ENCODE data around the gene RBM27.

The RBM27 gene, protein sequence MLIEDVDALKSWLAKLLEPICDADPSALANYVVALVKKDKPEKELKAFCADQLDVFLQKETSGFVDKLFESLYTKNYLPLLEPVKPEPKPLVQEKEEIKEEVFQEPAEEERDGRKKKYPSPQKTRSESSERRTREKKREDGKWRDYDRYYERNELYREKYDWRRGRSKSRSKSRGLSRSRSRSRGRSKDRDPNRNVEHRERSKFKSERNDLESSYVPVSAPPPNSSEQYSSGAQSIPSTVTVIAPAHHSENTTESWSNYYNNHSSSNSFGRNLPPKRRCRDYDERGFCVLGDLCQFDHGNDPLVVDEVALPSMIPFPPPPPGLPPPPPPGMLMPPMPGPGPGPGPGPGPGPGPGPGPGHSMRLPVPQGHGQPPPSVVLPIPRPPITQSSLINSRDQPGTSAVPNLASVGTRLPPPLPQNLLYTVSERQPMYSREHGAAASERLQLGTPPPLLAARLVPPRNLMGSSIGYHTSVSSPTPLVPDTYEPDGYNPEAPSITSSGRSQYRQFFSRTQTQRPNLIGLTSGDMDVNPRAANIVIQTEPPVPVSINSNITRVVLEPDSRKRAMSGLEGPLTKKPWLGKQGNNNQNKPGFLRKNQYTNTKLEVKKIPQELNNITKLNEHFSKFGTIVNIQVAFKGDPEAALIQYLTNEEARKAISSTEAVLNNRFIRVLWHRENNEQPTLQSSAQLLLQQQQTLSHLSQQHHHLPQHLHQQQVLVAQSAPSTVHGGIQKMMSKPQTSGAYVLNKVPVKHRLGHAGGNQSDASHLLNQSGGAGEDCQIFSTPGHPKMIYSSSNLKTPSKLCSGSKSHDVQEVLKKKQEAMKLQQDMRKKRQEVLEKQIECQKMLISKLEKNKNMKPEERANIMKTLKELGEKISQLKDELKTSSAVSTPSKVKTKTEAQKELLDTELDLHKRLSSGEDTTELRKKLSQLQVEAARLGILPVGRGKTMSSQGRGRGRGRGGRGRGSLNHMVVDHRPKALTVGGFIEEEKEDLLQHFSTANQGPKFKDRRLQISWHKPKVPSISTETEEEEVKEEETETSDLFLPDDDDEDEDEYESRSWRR

DNA sequence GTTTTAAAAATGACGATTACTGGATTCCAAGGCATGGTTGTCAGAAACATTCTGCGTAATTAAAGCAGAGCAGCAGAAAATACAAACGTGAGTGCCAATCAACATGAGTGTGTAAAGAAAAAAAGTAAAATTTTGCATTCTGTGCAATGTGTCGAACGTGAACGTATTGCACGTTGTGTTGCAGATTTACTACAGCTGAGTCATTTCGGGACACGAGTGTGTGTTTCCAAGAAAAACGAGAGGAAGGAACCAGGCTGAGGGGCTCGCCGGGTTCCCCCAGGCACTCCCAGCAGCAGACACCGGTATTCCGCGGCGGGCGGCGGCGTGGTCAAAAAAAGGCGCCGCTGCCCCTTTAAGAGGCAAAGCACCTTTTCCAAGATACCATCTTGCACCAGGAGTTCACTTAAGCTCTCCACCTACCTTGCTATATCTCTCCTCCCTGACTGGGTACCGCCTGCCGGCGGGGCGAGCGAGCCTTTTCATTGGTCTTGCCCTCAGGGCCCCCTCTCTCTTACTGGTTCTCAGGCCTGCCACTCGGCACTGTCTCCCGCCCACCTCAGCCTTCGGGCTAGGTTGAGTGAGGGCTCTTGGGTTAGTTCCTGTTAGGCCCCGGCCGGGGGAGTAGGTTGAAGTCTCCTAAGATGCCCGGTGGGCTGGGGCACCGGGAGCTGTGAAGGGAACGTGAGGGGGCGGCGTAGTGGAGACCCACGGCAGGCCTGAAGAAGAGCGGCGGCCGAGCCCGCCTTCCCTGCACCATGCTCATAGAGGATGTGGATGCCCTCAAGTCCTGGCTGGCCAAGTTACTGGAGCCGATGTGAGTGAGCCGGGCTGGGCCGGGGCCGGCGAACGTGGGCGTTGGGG, at the start of gene RBM27:
Gene RBM27 (plus strand): TSS at position 595 of the 861 bp plus-strand sequence. CDS start 161 bp downstream, at position 756.
- Histone ChIP-seq H3K4me3 (ENCODE audit: low read depth, low read length, poor library complexity, severe bottlenecking) (peak within 1 kb of the TSS; percentile 80), H3K79me2 (ENCODE audit: insufficient read depth, low read length) (peaks cover 45% of the 10 kb centered on the region), H3K36me3 (ENCODE audit: insufficient read depth, low read length) (no peaks in the 10 kb centered on the region), H3K4me1 (ENCODE audit: insufficient read depth, low read length, severe bottlenecking) (peaks cover 34% of the 10 kb centered on the region), H3K9me2 (ENCODE audit: low read depth, low read length) (no peaks in the 10 kb centered on the region), H3F3A (ENCODE audit: insufficient read depth, low read length) (no peaks in the 10 kb centered on the region), H4K20me1 (ENCODE audit: insufficient read depth, low read length) (no peaks in the 10 kb centered on the region), H3K27ac (ENCODE audit: low read depth, low read length, poor library complexity, severe bottlenecking) (peak within 1 kb of the TSS; percentile 66), H3K9me3 (ENCODE audit: low read length) (no peaks in the 10 kb centered on the region), H3K4me2 (ENCODE audit: low read length) (peak within 1 kb of the TSS; percentile 87), H3K27me3 (ENCODE audit: insufficient read depth, low read length) (no peaks in the 10 kb centered on the region), H3K9ac (ENCODE audit: low read length) (peak within 1 kb of the TSS; percentile 81), H2AFZ (ENCODE audit: low read length) (peak within 1 kb of the TSS; percentile 98)
- TF ChIP-seq, protein P1, sequence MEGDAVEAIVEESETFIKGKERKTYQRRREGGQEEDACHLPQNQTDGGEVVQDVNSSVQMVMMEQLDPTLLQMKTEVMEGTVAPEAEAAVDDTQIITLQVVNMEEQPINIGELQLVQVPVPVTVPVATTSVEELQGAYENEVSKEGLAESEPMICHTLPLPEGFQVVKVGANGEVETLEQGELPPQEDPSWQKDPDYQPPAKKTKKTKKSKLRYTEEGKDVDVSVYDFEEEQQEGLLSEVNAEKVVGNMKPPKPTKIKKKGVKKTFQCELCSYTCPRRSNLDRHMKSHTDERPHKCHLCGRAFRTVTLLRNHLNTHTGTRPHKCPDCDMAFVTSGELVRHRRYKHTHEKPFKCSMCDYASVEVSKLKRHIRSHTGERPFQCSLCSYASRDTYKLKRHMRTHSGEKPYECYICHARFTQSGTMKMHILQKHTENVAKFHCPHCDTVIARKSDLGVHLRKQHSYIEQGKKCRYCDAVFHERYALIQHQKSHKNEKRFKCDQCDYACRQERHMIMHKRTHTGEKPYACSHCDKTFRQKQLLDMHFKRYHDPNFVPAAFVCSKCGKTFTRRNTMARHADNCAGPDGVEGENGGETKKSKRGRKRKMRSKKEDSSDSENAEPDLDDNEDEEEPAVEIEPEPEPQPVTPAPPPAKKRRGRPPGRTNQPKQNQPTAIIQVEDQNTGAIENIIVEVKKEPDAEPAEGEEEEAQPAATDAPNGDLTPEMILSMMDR (IDR thresholded peaks at IDR 0.05; ENCODE audit: low read length) = no peak
- TF ChIP-seq EZH2 (IDR thresholded peaks at IDR 0.05; ENCODE audit: borderline replicate concordance, low read length) = no peak

DNA sequence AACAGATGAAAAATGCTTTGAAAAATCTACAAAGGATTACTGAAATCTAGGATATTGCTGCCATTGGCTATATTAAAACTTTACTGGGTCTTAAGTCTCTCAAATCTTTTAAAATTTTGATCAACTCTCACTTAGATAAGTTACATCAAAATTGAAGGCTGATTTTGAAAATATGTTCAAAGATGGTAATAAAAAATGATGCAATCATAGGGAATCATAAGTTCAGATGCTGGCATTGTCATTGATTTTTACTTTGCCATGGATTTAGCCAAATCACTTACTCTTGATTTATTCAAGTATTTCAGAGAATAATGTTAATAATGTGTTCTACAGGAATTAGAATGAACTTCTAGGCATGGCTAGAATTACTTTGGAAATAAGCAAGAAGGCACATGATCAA, 45.1 kb upstream of the RBM27 start:
- TF ChIP-seq, protein P1 (IDR thresholded peaks at IDR 0.05; ENCODE audit: low read length) = no peak
- no peak for TF ChIP-seq EZH2 (IDR thresholded peaks at IDR 0.05; ENCODE audit: borderline replicate concordance, low read length)
- no peaks in the 10 kb centered on the region for H3K79me2 ChIP-seq (ENCODE audit: insufficient read depth, low read length)
- H3K4me3 ChIP-seq (ENCODE audit: low read depth, low read length, poor library complexity, severe bottlenecking) = no peak overlapping the region
- H3F3A ChIP-seq (ENCODE audit: insufficient read depth, low read length) = no peaks in the 10 kb centered on the region
- H3K27ac ChIP-seq (ENCODE audit: low read depth, low read length, poor library complexity, severe bottlenecking) = no peak overlapping the region
- no peak overlapping the region for H3K4me2 ChIP-seq (ENCODE audit: low read length)
- H4K20me1 ChIP-seq (ENCODE audit: insufficient read depth, low read length) = no peaks in the 10 kb centered on the region
- no peak overlapping the region for H2AFZ ChIP-seq (ENCODE audit: low read length)
- H3K36me3 ChIP-seq (ENCODE audit: insufficient read depth, low read length) = peaks cover 96% of the 10 kb centered on the region
- no peaks in the 10 kb centered on the region for H3K9me2 ChIP-seq (ENCODE audit: low read depth, low read length)
- H3K27me3 ChIP-seq (ENCODE audit: insufficient read depth, low read length) = no peaks in the 10 kb centered on the region
- no peak overlapping the region for H3K9ac ChIP-seq (ENCODE audit: low read length)
- no peaks in the 10 kb centered on the region for H3K4me1 ChIP-seq (ENCODE audit: insufficient read depth, low read length, severe bottlenecking)
- H3K9me3 ChIP-seq (ENCODE audit: low read length) = no peaks in the 10 kb centered on the region

DNA sequence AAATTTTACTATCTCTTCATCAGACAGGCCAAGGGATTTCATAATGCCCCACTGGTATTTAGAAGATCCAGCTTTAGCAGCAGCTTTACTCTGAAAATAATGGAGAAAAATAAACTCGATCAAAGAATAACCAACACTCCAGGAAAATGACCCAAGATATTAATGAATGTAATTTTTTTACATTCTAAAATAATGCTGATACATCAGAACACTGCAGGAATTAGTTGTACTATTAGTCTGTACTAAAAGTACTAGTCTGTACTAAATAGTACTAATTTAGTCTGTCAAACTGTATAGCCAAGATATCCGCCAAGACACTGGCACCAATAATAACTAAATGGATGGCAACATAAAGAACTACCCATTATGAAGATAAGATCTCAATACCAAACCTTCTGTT, 39.0 kb upstream of the RBM27 start:
- 0 out of 2 replicates have a peak, but pooled peaks cover 3% of the 10 kb centered on the region for H3K79me2 ChIP-seq (ENCODE audit: insufficient read depth, low read length)
- no peak overlapping the region for H3K4me3 ChIP-seq (ENCODE audit: low read depth, low read length, poor library complexity, severe bottlenecking)
- no peak overlapping the region for H3K27ac ChIP-seq (ENCODE audit: low read depth, low read length, poor library complexity, severe bottlenecking)

More for the DNA sequence above, 39.0 kb upstream of the RBM27 start:
- no peaks in the 10 kb centered on the region for H3F3A ChIP-seq (ENCODE audit: insufficient read depth, low read length)
- no peaks in the 10 kb centered on the region for H3K9me3 ChIP-seq (ENCODE audit: low read length)
- H3K27me3 ChIP-seq (ENCODE audit: insufficient read depth, low read length) = no peaks in the 10 kb centered on the region
- no peak overlapping the region for H3K4me2 ChIP-seq (ENCODE audit: low read length)
- no peaks in the 10 kb centered on the region for H3K4me1 ChIP-seq (ENCODE audit: insufficient read depth, low read length, severe bottlenecking)
- H2AFZ ChIP-seq (ENCODE audit: low read length) = no peak overlapping the region
- peaks cover 91% of the 10 kb centered on the region for H3K36me3 ChIP-seq (ENCODE audit: insufficient read depth, low read length)
- H4K20me1 ChIP-seq (ENCODE audit: insufficient read depth, low read length) = no peaks in the 10 kb centered on the region
- TF ChIP-seq EZH2 (IDR thresholded peaks at IDR 0.05; ENCODE audit: borderline replicate concordance, low read length) = no peak
- TF ChIP-seq, protein P1 (IDR thresholded peaks at IDR 0.05; ENCODE audit: low read length) = no peak
- no peak overlapping the region for H3K9ac ChIP-seq (ENCODE audit: low read length)
- H3K9me2 ChIP-seq (ENCODE audit: low read depth, low read length) = no peaks in the 10 kb centered on the region

Data from OCI-LY1 (cell line).